ENCODE results near the gene SETBP1.

Gene SETBP1

GRCh38 chr18:45063246-45064038 lies 382.8 kb downstream of the SETBP1 start (continued):
- TF ChIP-seq ZFP3 (tag by site-specific recombination; IDR thresholded peaks at IDR 0.05; ENCODE audit: low read depth) (no peak), MEIS1 (CRISPR knock-in tag; IDR thresholded peaks at IDR 0.05; ENCODE audit: borderline replicate concordance) (no peak)

- TF ChIP-seq ZBTB17 (tag by site-specific recombination; IDR thresholded peaks at IDR 0.05): no peak
- TF ChIP-seq HOXA7 (CRISPR knock-in tag; IDR thresholded peaks at IDR 0.05; ENCODE audit: borderline replicate concordance): no peak
- TF ChIP-seq ZNF580 (tag by site-specific recombination; IDR thresholded peaks at IDR 0.05): no peak
- no peak for TF ChIP-seq OSR2 (tag by site-specific recombination; IDR thresholded peaks at IDR 0.05)
- TF ChIP-seq GLIS1 (tag by site-specific recombination; IDR thresholded peaks at IDR 0.05): no peak
- TF ChIP-seq ZNF423 (tag by site-specific recombination; IDR thresholded peaks at IDR 0.05): no peak
- TF ChIP-seq ZNF292 (tag by site-specific recombination; IDR thresholded peaks at IDR 0.05; ENCODE audit: borderline replicate concordance, low read depth): no peak
- no peak for TF ChIP-seq ZNF121 (tag by site-specific recombination; IDR thresholded peaks at IDR 0.05)
- TF ChIP-seq ZBTB48 (tag by site-specific recombination; IDR thresholded peaks at IDR 0.05): no peak
- no peak for TF ChIP-seq PRDM6 (tag by site-specific recombination; IDR thresholded peaks at IDR 0.05)
- TF ChIP-seq ZNF18 (tag by site-specific recombination; IDR thresholded peaks at IDR 0.05): no peak
- TF ChIP-seq ZNF221 (tag by site-specific recombination; IDR thresholded peaks at IDR 0.05; ENCODE audit: borderline replicate concordance): no peak
- TF ChIP-seq ZNF623 (tag by site-specific recombination; IDR thresholded peaks at IDR 0.05): no peak
- no peaks in the 10 kb centered on the region for H3K36me3 ChIP-seq (ENCODE audit: control insufficient read depth in 2 of 2, insufficient read depth in 1 of 2, low read length in 2 of 2)
- H3K27ac ChIP-seq (ENCODE audit: extremely low read depth, low read depth, low read length): no peak overlapping the region
- H3K4me3 ChIP-seq (ENCODE audit: low read depth, low read length): no peak overlapping the region
- CTCF ChIA-PET: interaction anchor here (0.6 to 1.2 kb wide), 2 partner anchors 147 to 595 kb away, joined by 3 to 4 read pairs; no protein-coding TSS in a partner anchor
- POLR2A ChIA-PET: interaction anchor here (0.6 kb wide), 1 partner anchor 49 kb away, joined by 3 read pairs; no protein-coding TSS in a partner anchor
- H3K4me1 ChIP-seq (ENCODE audit: control insufficient read depth, insufficient read depth, low read length): no peaks in the 10 kb centered on the region
- no peaks in the 10 kb centered on the region for H3K9me3 ChIP-seq (ENCODE audit: control insufficient read depth, insufficient read depth, low read depth, low read length)
Measured at GRCh38 chr18:45066210-45066609, 385.5 kb downstream of the SETBP1 start.

- ChIA-PET CTCF (interaction anchor here (0.6 to 1.2 kb wide), 3 partner anchors 146 to 1557 kb away, joined by 3 to 4 read pairs (median 3); no protein-coding TSS in a partner anchor), POLR2A (no interaction called here)
- Histone ChIP-seq H3K9me3 (ENCODE audit: control insufficient read depth, insufficient read depth, low read depth, low read length) (no peaks in the 10 kb centered on the region), H3K27ac (ENCODE audit: extremely low read depth, low read depth, low read length) (no peak overlapping the region), H3K4me1 (ENCODE audit: control insufficient read depth, insufficient read depth, low read length) (no peaks in the 10 kb centered on the region), H3K36me3 (ENCODE audit: control insufficient read depth in 2 of 2, insufficient read depth in 1 of 2, low read length in 2 of 2) (no peaks in the 10 kb centered on the region), H3K4me3 (ENCODE audit: low read depth, low read length) (no peak overlapping the region)
- TF ChIP-seq ZNF837 (tag by site-specific recombination; IDR thresholded peaks at IDR 0.05): no peak
- TF ChIP-seq TRIM28 (IDR thresholded peaks at IDR 0.05; ENCODE audit: borderline replicate concordance, low read length): no peak
- no peak for TF ChIP-seq REST (tag by site-specific recombination; IDR thresholded peaks at IDR 0.05)
- no peak for TF ChIP-seq ZNF707 (tag by site-specific recombination; IDR thresholded peaks at IDR 0.05)
- TF ChIP-seq ZNF621 (tag by site-specific recombination; IDR thresholded peaks at IDR 0.05): no peak
- no peak for TF ChIP-seq ZNF585B (tag by site-specific recombination; IDR thresholded peaks at IDR 0.05)
- TF ChIP-seq OSR2 (tag by site-specific recombination; IDR thresholded peaks at IDR 0.05): no peak
- TF ChIP-seq KLF9 (tag by site-specific recombination; IDR thresholded peaks at IDR 0.05; ENCODE audit: low read depth): no peak
- TF ChIP-seq ZNF362 (tag by site-specific recombination; IDR thresholded peaks at IDR 0.05): no peak
- no peak for TF ChIP-seq REPIN1 (tag by site-specific recombination; IDR thresholded peaks at IDR 0.05; ENCODE audit: low read depth)
- TF ChIP-seq ZNF266 (tag by site-specific recombination; IDR thresholded peaks at IDR 0.05; ENCODE audit: low read depth): no peak
Measured at GRCh38 chr18:45066886-45067285, 386.2 kb downstream of the SETBP1 start.
